Type B pancreatic cell (in vitro differentiated cells): ENCODE measurements around the gene GTF3C2. TPM values are rescaled to one million over a fixed set of nuclear protein-coding genes. Genes with fewer than 3 reads are reported as not detected.

Source experiments
- DNase-seq: peaks from one replicate; pipeline ENCODE4 v3.0.0; 2021; ENCODE audit warnings: mixed read lengths; ENCODE audit not compliant: unreplicated experiment; ENCODE audit errors: extremely low spot score
- H3K27ac Mint-ChIP-seq: 2 replicates; pipeline ENCODE4 v1.8.0; 2021; ENCODE audit warnings: mild to moderate bottlenecking, mixed read lengths
- H3K27me3 Mint-ChIP-seq: 2 replicates; pipeline ENCODE4 v1.8.0; 2021; ENCODE audit warnings: mixed read lengths
- H3K36me3 Mint-ChIP-seq: 2 replicates; pipeline ENCODE4 v1.8.0; 2021; ENCODE audit warnings: mixed read lengths
- H3K4me1 Mint-ChIP-seq: one replicate; pipeline ENCODE4 v1.8.0; 2021; ENCODE audit warnings: mixed read lengths; ENCODE audit not compliant: unreplicated experiment
- H3K4me3 Mint-ChIP-seq: 2 replicates; pipeline ENCODE4 v1.8.0; 2021; ENCODE audit warnings: mild to moderate bottlenecking, mixed read lengths
- H3K9me3 Mint-ChIP-seq: 2 replicates; pipeline ENCODE4 v1.8.0; 2021; ENCODE audit warnings: mixed read lengths
- CTCF ChIP-seq: fragments of 200-600 bp; sonication (generic); conservative IDR thresholded peaks from 2 replicates; pipeline ENCODE4 v1.5.0; 2021; ENCODE audit warnings: antibody characterized with exemption, mild to moderate bottlenecking
- total RNA-seq: library from RNA; stranded (reverse); gene quantifications from 2 replicates; pipeline ENCODE4 v1.2.1, GENCODE V29; 2021; ENCODE audit warnings: low replicate concordance

The GTF3C2 gene
- total RNA-seq, 1 donor from 2014 or later, result 76.5 TPM

GRCh38 chr2:27336173-27336572 is 20.4 kb downstream of the GTF3C2 start:
- no peak for DNase-seq
- Mint-ChIP-seq H3K4me1 (no peaks in the 10 kb centered on the region), H3K36me3 (peaks cover 15% of the 10 kb centered on the region), H3K4me3 (no peak overlapping the region), H3K27me3 (no peaks in the 10 kb centered on the region), H3K27ac (no peak overlapping the region), H3K9me3 (no peaks in the 10 kb centered on the region)
- no peak for TF ChIP-seq CTCF

GRCh38 chr2:27335311-27335710 is 21.3 kb downstream of the GTF3C2 start:
- Mint-ChIP-seq H3K36me3 (peaks cover 15% of the 10 kb centered on the region), H3K27me3 (no peaks in the 10 kb centered on the region), H3K4me3 (no peak overlapping the region), H3K9me3 (no peaks in the 10 kb centered on the region), H3K27ac (no peak overlapping the region), H3K4me1 (no peaks in the 10 kb centered on the region)
- DNase-seq, result no peak
- TF ChIP-seq CTCF, result no peak

GRCh38 chr2:27324720-27325119 is 31.8 kb downstream of the GTF3C2 start:
- no peaks in the 10 kb centered on the region for H3K9me3 Mint-ChIP-seq
- peaks cover 13% of the 10 kb centered on the region for H3K4me1 Mint-ChIP-seq
- no peak for DNase-seq
- H3K27ac Mint-ChIP-seq, result peak overlapping the region; percentile 6
- no peaks in the 10 kb centered on the region for H3K27me3 Mint-ChIP-seq
- no peak for TF ChIP-seq CTCF
- peak overlapping the region; percentile 32 for H3K4me3 Mint-ChIP-seq
- peaks cover 33% of the 10 kb centered on the region for H3K36me3 Mint-ChIP-seq

DNA sequence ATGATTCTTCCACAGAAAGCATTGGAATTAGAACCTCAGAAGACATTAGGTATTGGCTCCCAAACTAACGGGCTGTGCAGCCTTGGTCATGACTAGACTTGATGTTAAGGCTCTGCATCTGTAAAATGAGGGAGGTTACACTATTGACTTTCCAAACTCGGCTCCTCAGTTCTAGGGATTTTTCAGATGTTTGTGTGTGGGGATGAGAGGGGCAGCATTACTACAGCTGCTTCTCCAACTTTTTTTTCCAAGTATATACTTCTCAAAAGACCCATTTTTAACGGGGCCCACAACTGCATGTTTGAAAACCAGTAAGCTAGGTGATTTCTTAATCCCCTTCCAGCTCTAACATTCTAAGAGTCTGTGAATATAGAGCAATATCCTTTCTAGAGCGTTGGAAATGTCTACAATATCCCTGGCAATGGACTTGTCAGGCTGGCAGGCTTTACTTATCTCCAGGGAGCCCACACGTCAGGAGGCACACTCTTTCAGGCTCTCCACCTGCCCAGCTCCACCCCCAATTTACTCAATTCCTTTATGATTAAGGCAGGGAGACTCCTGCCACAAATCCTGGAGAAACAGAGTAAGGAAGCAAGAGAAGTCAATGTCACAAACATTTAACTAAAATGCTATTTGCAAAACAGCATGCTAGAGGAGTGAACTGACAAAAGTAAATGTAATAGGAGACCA is 32.8 kb downstream of the GTF3C2 start:
- peak overlapping the region; percentile 99 for H3K4me3 Mint-ChIP-seq
- H3K9me3 Mint-ChIP-seq, result no peaks in the 10 kb centered on the region
- peaks cover 13% of the 10 kb centered on the region for H3K4me1 Mint-ChIP-seq
- peak overlapping the region; percentile 98 for H3K27ac Mint-ChIP-seq
- H3K36me3 Mint-ChIP-seq, result peaks cover 30% of the 10 kb centered on the region
- TF ChIP-seq CTCF, result no peak
- no peak for DNase-seq
- no peaks in the 10 kb centered on the region for H3K27me3 Mint-ChIP-seq

DNA sequence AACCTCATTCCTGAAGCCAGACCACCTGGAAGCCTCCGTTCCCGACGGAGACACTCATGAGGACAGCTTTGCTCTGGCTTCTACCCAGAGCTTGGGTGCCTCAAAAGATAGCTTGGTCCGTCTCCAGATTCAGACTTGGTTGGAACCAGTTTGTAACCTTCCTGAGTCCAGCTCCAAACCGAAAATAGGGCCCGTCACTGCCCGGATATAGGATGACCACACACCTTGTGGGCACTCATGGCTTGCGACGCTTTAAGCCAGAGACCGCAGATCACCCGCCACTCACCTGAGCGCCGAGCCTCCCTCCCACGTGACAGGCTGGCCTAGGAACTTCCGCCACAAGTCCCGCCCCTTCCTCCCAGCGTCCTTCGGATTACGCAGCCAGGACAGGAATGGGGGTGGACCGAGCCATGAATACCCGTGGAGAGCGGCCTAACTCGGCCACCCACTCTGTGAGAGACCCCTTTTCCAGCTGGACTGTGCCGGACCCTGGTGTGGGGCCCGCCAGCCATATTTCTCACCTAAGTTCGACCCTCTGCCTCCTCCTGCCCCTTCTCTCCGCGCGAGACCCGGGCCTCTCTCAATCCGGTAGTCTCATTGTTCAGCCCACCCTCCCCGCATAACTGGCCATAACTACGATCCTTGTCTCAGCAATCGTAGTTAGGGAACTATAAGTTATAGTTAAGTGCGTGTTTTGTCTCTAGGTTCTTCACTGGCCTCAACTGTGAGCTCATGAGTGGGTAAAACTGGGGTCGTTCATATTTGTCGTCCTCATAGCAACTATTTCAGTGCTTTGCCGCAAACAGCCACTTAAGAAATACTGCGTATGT is 33.6 kb downstream of the GTF3C2 start, which contains the start of gene MPV17:
MPV17 (minus strand) TSS at position 332 of the 830 bp plus-strand sequence. CDS start 580 bp downstream, outside the sequence.
- H3K36me3 Mint-ChIP-seq, result peaks cover 22% of the 10 kb centered on the region
- H3K27me3 Mint-ChIP-seq, result no peaks in the 10 kb centered on the region
- no peak for TF ChIP-seq CTCF
- H3K4me3 Mint-ChIP-seq, result peak within 1 kb of the TSS; percentile 99
- H3K9me3 Mint-ChIP-seq, result no peaks in the 10 kb centered on the region
- H3K4me1 Mint-ChIP-seq, result peaks cover 13% of the 10 kb centered on the region
- peak; percentile 85 for DNase-seq
- H3K27ac Mint-ChIP-seq, result peak within 1 kb of the TSS; percentile 98
